ENCODE results near the gene CKS1B. TPM values are rescaled to one million over a fixed set of nuclear protein-coding genes. Genes with fewer than 3 reads are reported as not detected.

Gene CKS1B
- polyA plus RNA-seq, 2 of the 4 experiments (the other 2 are of a cell fraction) = 356 to 725 TPM

GRCh38 chr1:154931940-154932487 lies 42.5 kb upstream of the CKS1B start:
- ChIA-PET CTCF (interaction anchor here (0.7 to 1.0 kb wide), 2 partner anchors 12 to 372 kb away, joined by 3 to 4 read pairs; no protein-coding TSS in a partner anchor), POLR2A (no interaction called here)
- TF ChIP-seq CEBPB (IDR thresholded peaks at IDR 0.05) = no peak
- peak; percentile 5 to 14; a peak in 1 of 6 replicates for ATAC-seq
- DNase-seq (ENCODE audit: low read depth in 1 of 2, low spot score in 1 of 2) = peak; percentile 55 to 72
- H3K9me3 ChIP-seq = no peaks in the 10 kb centered on the region
- H3K4me1 ChIP-seq = peaks cover 18% of the 10 kb centered on the region
- FAIRE-seq = no peak
- WGBS (ENCODE audit: missing lambda C conversion rate) = 32% methylated on average over 11 of the region's 11 CpGs
- H3K4me2 ChIP-seq = peak overlapping the region; percentile 41
- H3K4me3 ChIP-seq = no peak overlapping the region
- H3K27ac ChIP-seq = peak overlapping the region; percentile 49 to 74; a peak in 5 of 6 replicates

GRCh38 chr1:154934358-154934948 lies 40.0 kb upstream of the CKS1B start:
- no peak for TF ChIP-seq FOSB (CRISPR knock-in tag; IDR thresholded peaks at IDR 0.05)
- no peak for TF ChIP-seq BHLHE40 (IDR thresholded peaks at IDR 0.05; ENCODE audit: low read depth, low read length)
- TF ChIP-seq CBX2 (IDR thresholded peaks at IDR 0.05; ENCODE audit: borderline replicate concordance, low read depth) = no peak
- TF ChIP-seq KDM5A (IDR thresholded peaks at IDR 0.05) = no peak
- TF ChIP-seq CHD4 (IDR thresholded peaks at IDR 0.05; ENCODE audit: borderline replicate concordance) = no peak
- TF ChIP-seq ELK1 (IDR thresholded peaks at IDR 0.05; ENCODE audit: low read depth, low read length) = no peak
- no peak for TF ChIP-seq ZSCAN20 (CRISPR knock-in tag; IDR thresholded peaks at IDR 0.05)
- TF ChIP-seq MYC (IDR thresholded peaks at IDR 0.05; ENCODE audit: borderline replicate concordance, low read length) = no peak
- CTCF ChIA-PET = interaction anchor here (0.6 to 2.7 kb wide), 5 partner anchors 9 to 375 kb away, joined by 3 to 13 read pairs (median 5); no protein-coding TSS in a partner anchor
- Histone ChIP-seq H3K27ac (no peak overlapping the region), H3K4me1 (peaks cover 25% of the 10 kb centered on the region), H3K9me3 (no peaks in the 10 kb centered on the region), H3K4me2 (no peak overlapping the region), H3K4me3 (no peak overlapping the region)
- DNase-seq (ENCODE audit: low read depth in 1 of 2, low spot score in 1 of 2) (no peak), FAIRE-seq (no peak), ATAC-seq (no peak)
- POLR2A ChIA-PET = no interaction called here
- WGBS (ENCODE audit: missing lambda C conversion rate) = 95% methylated on average over 5 of the region's 5 CpGs

GRCh38 chr1:154935749-154936554 lies 38.5 kb upstream of the CKS1B start:
- CTCF ChIA-PET = interaction anchor here (0.8 to 4.3 kb wide), 22 partner anchors 8 to 457 kb away, joined by 3 to 20 read pairs (median 4); partner anchors contain the start of genes PBXIP1 and PYGO2
- TF ChIP-seq TP53 (CRISPR knock-in tag; IDR thresholded peaks at IDR 0.05) = peak; percentile 69; the same call in 1 of the 2 replicates
- TF ChIP-seq HOXB13 (CRISPR knock-in tag; IDR thresholded peaks at IDR 0.05; ENCODE audit: low read depth) = 0 out of 2 replicates have a peak, but pooled peaks have one; percentile 87
- no peak for TF ChIP-seq TFCP2L1 (CRISPR knock-in tag; IDR thresholded peaks at IDR 0.05)
- peak; percentile 37; the same call in 1 of the 2 replicates for TF ChIP-seq ZSCAN20 (CRISPR knock-in tag; IDR thresholded peaks at IDR 0.05)
- peak; percentile 95 for TF ChIP-seq USF2 (IDR thresholded peaks at IDR 0.05)
- TF ChIP-seq CHD4 (IDR thresholded peaks at IDR 0.05; ENCODE audit: borderline replicate concordance) = no peak
- no peak for TF ChIP-seq POLR2AphosphoS2 (conservative IDR thresholded peaks at IDR 0.05; ENCODE audit: low read length)
- peak; percentile 81; the same call in 1 of the 2 replicates for TF ChIP-seq HOXB5 (CRISPR knock-in tag; IDR thresholded peaks at IDR 0.05)
- ATAC-seq = no peak
- Histone ChIP-seq H3K9me3 (no peaks in the 10 kb centered on the region), H3K4me1 (peaks cover 25% of the 10 kb centered on the region), H3K27ac (peak overlapping the region; percentile 97 to 98), H3K4me3 (peak overlapping the region; percentile 61), H3K4me2 (peak overlapping the region; percentile 92)
- POLR2A ChIA-PET = interaction anchor here (0.6 to 1.5 kb wide), 11 partner anchors 8 to 457 kb away, joined by 3 to 7 read pairs (median 3); partner anchors contain the start of genes PBXIP1 and SHC1
- FAIRE-seq = no peak
- 47% methylated on average over 27 of the region's 27 CpGs for WGBS (ENCODE audit: missing lambda C conversion rate)
- DNase-seq (ENCODE audit: low read depth in 1 of 2, low spot score in 1 of 2) = no peak
